ENCODE data around the gene FTO. TPM values are rescaled to one million over a fixed set of nuclear protein-coding genes. Genes with fewer than 3 reads are reported as not detected.
A peak's percentile ranks its signal among the peaks of the same experiment; 100 is the strongest.

The FTO gene
- total RNA-seq, 1 experiment from 2014 or later, result 78.3 TPM

DNA sequence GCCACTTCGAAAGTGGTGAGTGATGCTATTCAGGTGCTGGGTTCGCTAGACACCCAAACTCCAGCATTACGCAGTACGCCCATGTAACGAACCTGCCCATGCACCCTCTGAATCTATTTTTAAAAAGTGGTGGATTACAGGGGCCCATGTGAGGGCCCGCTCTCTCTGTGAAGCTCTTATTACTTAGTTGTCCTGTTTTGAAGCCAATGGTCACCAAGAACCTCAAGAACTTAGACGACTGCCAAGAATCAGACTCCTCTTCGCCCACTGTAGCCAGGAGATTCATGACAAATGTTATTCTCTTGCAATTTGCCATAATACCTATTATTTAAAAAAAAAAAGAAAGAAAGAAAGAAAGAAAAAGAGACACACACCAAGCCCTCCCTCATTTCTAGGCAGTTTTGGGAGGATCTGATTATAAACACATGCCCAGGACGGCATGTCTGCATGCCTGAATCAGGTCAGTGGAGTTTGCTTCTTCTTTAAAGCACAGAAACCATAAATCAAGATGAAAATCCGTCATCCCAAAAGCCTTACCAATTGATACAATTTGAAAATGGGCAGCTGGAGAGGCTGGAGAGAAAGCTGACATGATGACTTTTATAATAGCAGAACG is 474.0 kb downstream of the FTO start:
- DNase-seq, result no peak
- Mint-ChIP-seq H3K4me1 (ENCODE audit: low read depth, unreplicated experiment) (peaks cover 80% of the 10 kb centered on the region), H3K36me3 (ENCODE audit: insufficient read depth, unreplicated experiment) (peaks cover 15% of the 10 kb centered on the region), H3K4me3 (ENCODE audit: unreplicated experiment) (peak overlapping the region; percentile 34), H3K9me3 (ENCODE audit: unreplicated experiment) (peaks cover 10% of the 10 kb centered on the region), H3K27ac (ENCODE audit: unreplicated experiment) (peak overlapping the region; percentile 55), H3K27me3 (ENCODE audit: insufficient read depth, unreplicated experiment) (no peaks in the 10 kb centered on the region)
- POLR2A ChIA-PET, result no interaction called here
- H3K9me3 ChIP-seq, result no peaks in the 10 kb centered on the region; the same call in 1 of the 2 replicates
- intact Hi-C loops (cut with micrococcal nuclease; ENCODE audit: unreplicated experiment), result loop anchor here (2.0 to 10.0 kb wide), 5 partner anchors 107 to 749 kb away; no protein-coding TSS in a partner anchor
- TF ChIP-seq, protein P1, sequence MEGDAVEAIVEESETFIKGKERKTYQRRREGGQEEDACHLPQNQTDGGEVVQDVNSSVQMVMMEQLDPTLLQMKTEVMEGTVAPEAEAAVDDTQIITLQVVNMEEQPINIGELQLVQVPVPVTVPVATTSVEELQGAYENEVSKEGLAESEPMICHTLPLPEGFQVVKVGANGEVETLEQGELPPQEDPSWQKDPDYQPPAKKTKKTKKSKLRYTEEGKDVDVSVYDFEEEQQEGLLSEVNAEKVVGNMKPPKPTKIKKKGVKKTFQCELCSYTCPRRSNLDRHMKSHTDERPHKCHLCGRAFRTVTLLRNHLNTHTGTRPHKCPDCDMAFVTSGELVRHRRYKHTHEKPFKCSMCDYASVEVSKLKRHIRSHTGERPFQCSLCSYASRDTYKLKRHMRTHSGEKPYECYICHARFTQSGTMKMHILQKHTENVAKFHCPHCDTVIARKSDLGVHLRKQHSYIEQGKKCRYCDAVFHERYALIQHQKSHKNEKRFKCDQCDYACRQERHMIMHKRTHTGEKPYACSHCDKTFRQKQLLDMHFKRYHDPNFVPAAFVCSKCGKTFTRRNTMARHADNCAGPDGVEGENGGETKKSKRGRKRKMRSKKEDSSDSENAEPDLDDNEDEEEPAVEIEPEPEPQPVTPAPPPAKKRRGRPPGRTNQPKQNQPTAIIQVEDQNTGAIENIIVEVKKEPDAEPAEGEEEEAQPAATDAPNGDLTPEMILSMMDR (IDR thresholded peaks at IDR 0.05; ENCODE audit: insufficient read depth in 1 of 2, low read depth in 1 of 2, low read length in 1 of 2, severe bottlenecking in 1 of 2, unreplicated experiment in 1 of 2), result no peak
- peaks cover 78% of the 10 kb centered on the region for H3K4me1 ChIP-seq
- no peaks in the 10 kb centered on the region for H3K27me3 ChIP-seq (replicated peaks; ENCODE audit: control insufficient read depth, insufficient read depth, low read length)
- CTCF ChIA-PET, result no interaction called here
- H3K36me3 ChIP-seq (ENCODE audit: control insufficient read depth, insufficient read depth, low read length), result no peaks in the 10 kb centered on the region
- BruUV-seq (replicated peaks), result no TSS peak
- H3K4me3 ChIP-seq (ENCODE audit: low read depth, low read length), result no peak overlapping the region

DNA sequence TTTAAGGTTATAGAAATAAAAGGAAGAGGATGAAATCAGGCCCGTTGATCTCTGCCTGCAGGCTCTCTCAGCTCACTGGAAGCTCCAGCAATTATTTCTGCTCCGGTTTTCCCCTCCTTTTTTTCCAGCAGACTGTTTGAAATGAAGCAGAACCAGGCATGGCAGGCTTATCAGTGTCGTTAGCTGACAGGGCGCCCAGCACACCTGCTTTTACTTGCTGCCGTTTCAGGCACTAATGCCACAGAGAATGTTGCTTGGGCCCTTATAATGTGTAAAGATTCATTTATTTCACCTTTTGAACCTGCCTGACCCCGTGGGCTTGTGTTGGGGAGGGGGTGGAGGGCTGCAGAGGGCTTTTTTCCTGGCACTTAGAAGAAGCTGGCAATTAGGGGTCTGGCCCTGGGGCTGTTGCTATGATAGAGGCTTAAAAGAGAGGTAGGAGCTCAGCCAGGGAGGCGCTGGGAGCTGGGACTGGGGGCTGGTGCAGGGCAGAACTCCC is 474.6 kb downstream of the FTO start:
- Mint-ChIP-seq H3K9me3 (ENCODE audit: unreplicated experiment) (peaks cover 10% of the 10 kb centered on the region), H3K4me1 (ENCODE audit: low read depth, unreplicated experiment) (peaks cover 75% of the 10 kb centered on the region), H3K27ac (ENCODE audit: unreplicated experiment) (peak overlapping the region; percentile 55), H3K4me3 (ENCODE audit: unreplicated experiment) (peak overlapping the region; percentile 34), H3K27me3 (ENCODE audit: insufficient read depth, unreplicated experiment) (no peaks in the 10 kb centered on the region), H3K36me3 (ENCODE audit: insufficient read depth, unreplicated experiment) (peaks cover 15% of the 10 kb centered on the region)
- H3K9me3 ChIP-seq, result no peaks in the 10 kb centered on the region; the same call in 1 of the 2 replicates
- peaks cover 79% of the 10 kb centered on the region for H3K4me1 ChIP-seq
- BruUV-seq (replicated peaks), result no TSS peak
- intact Hi-C loops (cut with micrococcal nuclease; ENCODE audit: unreplicated experiment), result loop anchor here (5.0 to 10.0 kb wide), 3 partner anchors 449 to 749 kb away; no protein-coding TSS in a partner anchor
- POLR2A ChIA-PET, result interaction anchor here (0.6 kb wide), 1 partner anchor 234 kb away, joined by 3 read pairs; no protein-coding TSS in a partner anchor
- TF ChIP-seq, protein P1 (IDR thresholded peaks at IDR 0.05; ENCODE audit: insufficient read depth in 1 of 2, low read depth in 1 of 2, low read length in 1 of 2, severe bottlenecking in 1 of 2, unreplicated experiment in 1 of 2), result no peak
- peak; percentile 37 to 54 for DNase-seq
- H3K27me3 ChIP-seq (replicated peaks; ENCODE audit: control insufficient read depth, insufficient read depth, low read length), result no peaks in the 10 kb centered on the region
- no peak overlapping the region for H3K4me3 ChIP-seq (ENCODE audit: low read depth, low read length)
- H3K36me3 ChIP-seq (ENCODE audit: control insufficient read depth, insufficient read depth, low read length), result no peaks in the 10 kb centered on the region
- CTCF ChIA-PET, result no interaction called here

DNA sequence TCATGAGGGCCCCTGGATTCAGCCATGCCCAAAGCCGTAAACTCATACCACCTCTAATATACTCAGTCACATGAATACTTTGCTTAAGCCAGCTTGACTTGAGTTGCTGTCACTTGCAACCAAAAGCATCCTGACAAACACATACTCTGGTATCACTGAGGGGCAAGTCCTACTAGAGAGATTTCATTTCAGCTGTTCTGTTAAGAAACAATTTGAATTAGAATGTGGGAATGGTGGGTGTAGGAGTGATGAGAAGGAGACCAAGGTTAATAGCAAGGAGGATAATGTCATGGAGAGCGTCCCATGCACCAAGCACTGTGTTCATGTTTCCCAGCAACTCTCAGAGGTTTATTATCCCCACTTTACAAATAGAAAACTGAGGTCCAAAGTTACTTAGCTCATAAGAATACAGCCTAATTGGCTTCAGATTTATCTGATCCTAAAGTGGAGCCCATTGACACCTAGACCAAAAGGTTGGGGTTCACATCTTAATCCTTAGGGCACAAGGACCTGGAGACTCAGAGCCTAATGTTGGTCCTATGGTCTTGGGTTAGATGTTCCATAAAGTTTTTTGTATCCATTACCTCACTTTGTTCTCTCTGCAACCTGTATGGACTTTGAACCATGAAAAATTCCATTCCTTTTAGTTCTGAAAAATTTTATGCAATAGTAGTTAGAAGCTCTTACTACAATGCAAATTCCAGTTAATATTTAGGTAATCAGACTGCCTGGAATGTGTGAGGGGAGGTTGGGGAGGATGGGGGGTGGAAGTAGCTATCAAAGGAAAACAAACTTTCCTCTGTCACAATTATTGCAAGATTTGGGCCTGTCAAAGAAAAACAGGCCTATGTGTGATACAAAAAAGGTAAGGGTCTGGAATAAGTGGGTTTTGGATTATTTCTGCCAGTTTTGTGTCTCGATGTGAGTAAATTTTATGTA is 476.7 kb downstream of the FTO start:
- H3K4me1 Mint-ChIP-seq (ENCODE audit: low read depth, unreplicated experiment), result peaks cover 64% of the 10 kb centered on the region

More for the DNA sequence above, 476.7 kb downstream of the FTO start:
- H3K9me3 ChIP-seq, result peaks cover 4% of the 10 kb centered on the region; the same call in 1 of the 2 replicates
- peak overlapping the region; percentile 55 for H3K4me3 Mint-ChIP-seq (ENCODE audit: unreplicated experiment)
- no peak overlapping the region for H3K4me3 ChIP-seq (ENCODE audit: low read depth, low read length)
- no TSS peak for BruUV-seq (replicated peaks)
- peaks cover 66% of the 10 kb centered on the region for H3K4me1 ChIP-seq
- TF ChIP-seq, protein P1 (IDR thresholded peaks at IDR 0.05; ENCODE audit: insufficient read depth in 1 of 2, low read depth in 1 of 2, low read length in 1 of 2, severe bottlenecking in 1 of 2, unreplicated experiment in 1 of 2), result no peak
- peaks cover 15% of the 10 kb centered on the region for H3K36me3 Mint-ChIP-seq (ENCODE audit: insufficient read depth, unreplicated experiment)
- no peaks in the 10 kb centered on the region for H3K27me3 ChIP-seq (replicated peaks; ENCODE audit: control insufficient read depth, insufficient read depth, low read length)
- H3K27me3 Mint-ChIP-seq (ENCODE audit: insufficient read depth, unreplicated experiment), result no peaks in the 10 kb centered on the region
- POLR2A ChIA-PET, result interaction anchor here (0.6 kb wide), 1 partner anchor 435 kb away, joined by 4 read pairs; no protein-coding TSS in a partner anchor
- intact Hi-C loops (cut with micrococcal nuclease; ENCODE audit: unreplicated experiment), result loop anchor here (2.0 kb wide), 1 partner anchor 406 kb away; no protein-coding TSS in a partner anchor
- CTCF ChIA-PET, result interaction anchor here (0.7 to 1.1 kb wide), 4 partner anchors 12 to 1173 kb away, joined by 3 to 5 read pairs (median 4); no protein-coding TSS in a partner anchor
- peaks cover 21% of the 10 kb centered on the region for H3K9me3 Mint-ChIP-seq (ENCODE audit: unreplicated experiment)
- peak; percentile 66 to 80 for DNase-seq
- no peaks in the 10 kb centered on the region for H3K36me3 ChIP-seq (ENCODE audit: control insufficient read depth, insufficient read depth, low read length)
- H3K27ac Mint-ChIP-seq (ENCODE audit: unreplicated experiment), result peak overlapping the region; percentile 85
